LNCaP clone FGC (cell line): ENCODE data around the gene FAM78B.

Experiments used
- DNase-seq: peaks from one replicate; pipeline ENCODE4 v3.0.0-alpha.2; 2011; ENCODE audit warnings: low read depth
- H3K4me3 ChIP-seq: 2 replicates; pipeline ENCODE4 v1.5.1; 2011; ENCODE audit warnings: mild to moderate bottlenecking, low read depth, low read length, control low read depth
- CTCF ChIP-seq: IDR thresholded peaks from 2 replicates; pipeline ENCODE4 v1.5.1; 2012; ENCODE audit warnings: mild to moderate bottlenecking; ENCODE audit not compliant: control insufficient read depth, insufficient read depth; ENCODE audit errors: extremely low read depth

Gene FAM78B

GRCh38 chr1:166175032-166175431, 8.2 kb upstream of the FAM78B start:
- DNase-seq = no peak
- no peak for TF ChIP-seq CTCF
- H3K4me3 ChIP-seq = no peak overlapping the region

GRCh38 chr1:166174108-166174507, 7.3 kb upstream of the FAM78B start:
- TF ChIP-seq CTCF = no peak
- no peak overlapping the region for H3K4me3 ChIP-seq
- DNase-seq = no peak

DNA sequence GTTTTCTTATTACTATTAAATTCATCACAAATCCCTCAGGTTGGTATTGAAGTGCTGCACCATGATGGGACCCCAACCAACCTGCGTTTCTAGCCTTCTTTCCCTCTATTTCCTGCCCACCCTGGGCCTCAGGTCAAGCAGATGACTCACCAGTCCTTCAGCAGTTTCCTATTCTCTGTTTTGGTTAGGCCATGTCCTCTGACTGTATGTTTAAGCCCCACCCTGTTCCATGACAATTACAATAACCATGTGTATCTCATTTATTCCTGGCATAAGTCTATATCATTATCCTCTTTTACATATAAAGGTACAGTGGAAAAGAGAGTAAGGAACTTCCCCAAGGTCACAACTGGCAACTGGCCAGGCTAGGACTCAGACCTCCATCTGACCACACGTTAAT, 5.3 kb upstream of the FAM78B start:
- no peak for DNase-seq
- no peak for TF ChIP-seq CTCF
- H3K4me3 ChIP-seq = no peak overlapping the region

DNA sequence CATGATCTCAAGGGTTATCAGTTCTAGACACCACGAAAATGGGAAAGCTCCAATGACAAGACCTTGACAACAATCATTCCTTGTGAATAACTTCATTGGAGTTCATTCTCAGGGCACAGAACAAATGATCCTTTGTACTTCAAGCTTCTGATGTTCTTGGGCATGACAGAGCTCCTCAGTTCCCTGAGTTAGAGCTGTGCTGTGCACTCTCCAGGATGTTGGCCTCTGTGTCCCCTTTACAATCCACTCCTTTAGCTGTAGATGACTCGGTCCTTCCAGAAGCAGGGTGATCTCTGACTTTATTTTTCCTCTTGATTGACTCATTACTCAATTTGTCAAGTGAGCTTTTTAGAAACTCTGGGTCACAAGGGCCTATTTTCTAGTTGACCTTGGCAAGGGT, 3.9 kb upstream of the FAM78B start:
- H3K4me3 ChIP-seq = no peak overlapping the region
- no peak for TF ChIP-seq CTCF
- no peak for DNase-seq

DNA sequence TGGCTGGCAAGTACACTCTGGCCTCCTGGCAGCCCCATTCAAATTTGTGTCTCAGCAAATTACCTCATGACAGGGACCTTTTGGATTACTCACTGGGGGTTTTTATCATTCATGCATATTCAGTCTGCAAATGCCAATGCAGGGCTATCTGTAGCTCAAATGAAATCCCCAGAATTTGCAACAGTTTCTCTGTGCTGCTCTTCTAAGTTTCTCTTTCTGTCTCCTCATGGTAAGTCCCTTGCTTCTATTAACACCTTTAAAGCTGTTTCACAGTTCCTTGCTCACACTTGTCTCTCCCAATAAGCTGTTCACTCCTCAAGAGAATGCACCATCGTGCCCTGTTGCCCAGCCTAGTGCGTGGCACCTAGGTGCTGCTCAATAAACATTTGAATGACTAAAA, 3.3 kb upstream of the FAM78B start:
- no peak for DNase-seq
- no peak overlapping the region for H3K4me3 ChIP-seq
- TF ChIP-seq CTCF = no peak

- no peak for TF ChIP-seq CTCF
- no peak overlapping the region for H3K4me3 ChIP-seq
- no peak for DNase-seq
Measured at GRCh38 chr1:166169182-166169581, 2.4 kb upstream of the FAM78B start.

DNA sequence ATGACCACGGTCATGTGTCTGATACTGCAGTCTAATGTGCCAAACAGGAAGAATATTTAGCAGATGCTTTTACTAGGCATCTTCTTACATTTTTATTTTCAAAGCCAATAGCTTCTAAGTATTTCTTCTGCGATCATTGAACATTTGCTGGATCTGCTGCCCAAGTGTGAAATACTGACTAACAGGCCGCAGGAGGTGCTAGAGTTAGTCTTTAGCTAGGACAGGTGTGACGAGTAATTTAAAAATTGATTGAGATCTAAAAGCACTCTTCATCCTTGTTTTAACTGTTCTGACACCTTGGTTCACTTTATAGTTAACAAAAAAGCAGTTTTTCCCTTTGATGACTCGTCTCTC, 748 bp upstream of the FAM78B start:
- H3K4me3 ChIP-seq = no peak overlapping the region
- no peak for DNase-seq
- no peak for TF ChIP-seq CTCF
